RWPE2 (cell line): Measurements from ENCODE around the gene TGM2.

Source experiments
- ATAC-seq: fragments of 200-7000 bp; cut with Tn5 transposase; 3 replicates; pipeline ENCODE4 v1.9.1; 2021; ENCODE audit warnings: low read depth
- DNase-seq: peaks from one replicate; pipeline ENCODE4 v3.0.0-alpha.2; 2020; ENCODE audit warnings: low spot score
- H3K27ac ChIP-seq: fragments of 450-650 bp; 2 replicates; pipeline ENCODE4 v1.5.1; 2017; ENCODE audit warnings: mild to moderate bottlenecking; ENCODE audit not compliant: poor library complexity, severe bottlenecking
- H3K27me3 ChIP-seq: fragments of 250-450 bp; sonication (Bioruptor Pico); 2 replicates; pipeline ENCODE4 v1.5.1; 2021; ENCODE audit warnings: mild to moderate bottlenecking, moderate library complexity; ENCODE audit not compliant: insufficient read depth, poor library complexity, severe bottlenecking
- H3K36me3 ChIP-seq: fragments of 250-450 bp; sonication (Bioruptor Pico); 2 replicates; pipeline ENCODE4 v1.5.1; 2020; ENCODE audit warnings: low read depth, mild to moderate bottlenecking, moderate library complexity
- H3K4me1 ChIP-seq: fragments of 250-450 bp; sonication (Bioruptor Pico); 2 replicates; pipeline ENCODE4 v1.5.1; 2021; ENCODE audit warnings: mild to moderate bottlenecking, moderate library complexity; ENCODE audit not compliant: insufficient read depth, poor library complexity, severe bottlenecking
- H3K4me3 ChIP-seq: fragments of 250-450 bp; sonication (Bioruptor Pico); 2 replicates; pipeline ENCODE4 v1.5.1; 2021; ENCODE audit warnings: mild to moderate bottlenecking, moderate library complexity; ENCODE audit not compliant: severe bottlenecking
- H3K9me3 ChIP-seq: fragments of 250-450 bp; sonication (Bioruptor Pico); 2 replicates; pipeline ENCODE4 v1.5.1; 2021; ENCODE audit warnings: mild to moderate bottlenecking, moderate library complexity; ENCODE audit not compliant: severe bottlenecking
- CTCF ChIP-seq: fragments of 450-650 bp; IDR thresholded peaks from one replicate; pipeline ENCODE4 v1.5.1; 2017; ENCODE audit warnings: mild to moderate bottlenecking, moderate library complexity; ENCODE audit not compliant: poor library complexity, severe bottlenecking

TGM2 gene

GRCh38 chr20:38144598-38144973 is 20.5 kb downstream of the TGM2 start:
- TF ChIP-seq CTCF = no peak
- H3K4me1 ChIP-seq = peaks cover 39% of the 10 kb centered on the region
- ATAC-seq = no peak

GRCh38 chr20:38143646-38144554 is 21.2 kb downstream of the TGM2 start:
- Histone ChIP-seq H3K27ac (peak overlapping the region; percentile 94), H3K27me3 (no peaks in the 10 kb centered on the region), H3K4me3 (no peak overlapping the region), H3K36me3 (peaks cover 10% of the 10 kb centered on the region), H3K9me3 (no peaks in the 10 kb centered on the region), H3K4me1 (peaks cover 39% of the 10 kb centered on the region)
- DNase-seq = peak; percentile 100
- peak; percentile 79 for ATAC-seq
- no peak for TF ChIP-seq CTCF

More at GRCh38 chr20:38144598-38144973, 20.5 kb downstream of the TGM2 start:
- no peak for DNase-seq
- H3K27ac ChIP-seq = peak overlapping the region; percentile 94
- no peaks in the 10 kb centered on the region for H3K9me3 ChIP-seq
- H3K4me3 ChIP-seq = no peak overlapping the region
- H3K36me3 ChIP-seq = peaks cover 9% of the 10 kb centered on the region
- H3K27me3 ChIP-seq = no peaks in the 10 kb centered on the region

- H3K27ac ChIP-seq = peak overlapping the region; percentile 94
- no peak overlapping the region for H3K4me3 ChIP-seq
- no peaks in the 10 kb centered on the region for H3K27me3 ChIP-seq
- peaks cover 39% of the 10 kb centered on the region for H3K4me1 ChIP-seq
- ATAC-seq = peak; percentile 58
- TF ChIP-seq CTCF = no peak
- DNase-seq = peak; percentile 98
- H3K9me3 ChIP-seq = no peaks in the 10 kb centered on the region
- H3K36me3 ChIP-seq = peaks cover 10% of the 10 kb centered on the region
These were observed 21.8 kb downstream of the TGM2 start for GRCh38 chr20:38143238-38143645.

- H3K36me3 ChIP-seq = peaks cover 16% of the 10 kb centered on the region
- peak overlapping the region; percentile 94 for H3K27ac ChIP-seq
- ATAC-seq (no peak), DNase-seq (peak; percentile 73)
- no peak overlapping the region for H3K4me3 ChIP-seq
- no peak for TF ChIP-seq CTCF
- no peaks in the 10 kb centered on the region for H3K9me3 ChIP-seq
- H3K4me1 ChIP-seq = peaks cover 39% of the 10 kb centered on the region
- H3K27me3 ChIP-seq = no peaks in the 10 kb centered on the region
These were observed 23.1 kb downstream of the TGM2 start for GRCh38 chr20:38141889-38142494.
